ENCODE measurements around the gene NCAM1. TPM values are rescaled to one million over a fixed set of nuclear protein-coding genes. Genes with fewer than 3 reads are reported as not detected.

NCAM1 gene
- total and polyA plus RNA-seq, 9 of the 15 experiments (the other 6 are each of a cell fraction or from before 2014, with no cell fraction given), result 0.09 to 0.23 TPM; not detected in 7

DNA sequence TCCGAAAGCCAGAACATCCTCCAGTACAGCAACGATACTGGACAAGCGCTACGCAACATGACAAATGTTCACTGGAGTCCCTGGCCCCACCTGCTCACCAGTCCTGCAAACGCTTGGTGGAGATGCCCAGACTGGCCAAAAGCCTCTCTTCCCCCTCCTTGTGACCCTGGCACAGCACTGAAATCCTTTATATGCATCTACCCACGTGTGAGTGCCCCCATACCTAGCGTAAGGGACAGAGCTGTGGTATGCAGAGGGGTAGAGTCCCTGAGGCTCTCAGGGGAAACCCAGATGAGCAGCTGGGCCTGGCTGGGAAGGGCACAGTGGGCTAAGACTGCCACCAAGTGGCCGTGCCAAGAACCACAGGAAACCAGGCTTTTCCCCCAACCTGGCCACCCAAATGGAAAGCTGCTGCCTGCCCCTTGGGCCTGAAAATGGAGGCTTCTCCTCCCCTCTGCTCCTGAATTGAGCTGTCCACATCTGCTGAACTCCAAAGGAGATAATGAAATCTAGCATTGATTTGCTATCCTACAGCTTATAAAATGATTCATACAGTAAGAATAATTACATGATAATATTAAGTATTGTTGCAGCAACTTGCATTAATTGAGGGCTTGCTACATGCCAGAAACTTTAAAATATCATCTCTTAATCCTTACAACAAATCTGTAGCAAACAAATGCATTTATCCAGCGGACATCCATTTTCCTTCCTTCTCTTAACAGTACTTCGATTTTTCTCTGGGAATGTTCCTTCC is 328.4 kb downstream of the NCAM1 start:
- BruUV-seq (replicated peaks), result no TSS peak
- intact Hi-C loops (cut with micrococcal nuclease), result loop anchor here (1.0 to 5.0 kb wide), 4 partner anchors 491 to 1067 kb away; no protein-coding TSS in a partner anchor
- TF ChIP-seq NRF1 (conservative IDR thresholded peaks at IDR 0.05 in 1 of 2, IDR thresholded peaks at IDR 0.05 in 1 of 2) (no peak), KLF16 (IDR thresholded peaks at IDR 0.05) (no peak), MTA1 (IDR thresholded peaks at IDR 0.05; ENCODE audit: borderline replicate concordance) (no peak), NCOA4 (IDR thresholded peaks at IDR 0.05; ENCODE audit: partially characterized antibody) (no peak), DPF2 (IDR thresholded peaks at IDR 0.05) (no peak), STAG1 (CRISPR knock-in tag; IDR thresholded peaks at IDR 0.05; ENCODE audit: borderline replicate concordance) (peak; percentile 71; the same call in 1 of the 2 replicates), SMC3 (conservative IDR thresholded peaks at IDR 0.05; ENCODE audit: insufficient read depth, low read depth, low read length) (peak; percentile 89), ZNF347 (CRISPR knock-in tag; IDR thresholded peaks at IDR 0.05; ENCODE audit: low read depth) (no peak), ZC3H8 (IDR thresholded peaks at IDR 0.05) (no peak), FOXA1 (IDR thresholded peaks at IDR 0.05; ENCODE audit: borderline replicate concordance) (no peak), HMGN3 (IDR thresholded peaks at IDR 0.05; ENCODE audit: borderline replicate concordance, extremely low read depth, insufficient read length, low read depth, low read length) (no peak), SOX6 (IDR thresholded peaks at IDR 0.05) (no peak)
- TF ChIP-seq, protein P1, sequence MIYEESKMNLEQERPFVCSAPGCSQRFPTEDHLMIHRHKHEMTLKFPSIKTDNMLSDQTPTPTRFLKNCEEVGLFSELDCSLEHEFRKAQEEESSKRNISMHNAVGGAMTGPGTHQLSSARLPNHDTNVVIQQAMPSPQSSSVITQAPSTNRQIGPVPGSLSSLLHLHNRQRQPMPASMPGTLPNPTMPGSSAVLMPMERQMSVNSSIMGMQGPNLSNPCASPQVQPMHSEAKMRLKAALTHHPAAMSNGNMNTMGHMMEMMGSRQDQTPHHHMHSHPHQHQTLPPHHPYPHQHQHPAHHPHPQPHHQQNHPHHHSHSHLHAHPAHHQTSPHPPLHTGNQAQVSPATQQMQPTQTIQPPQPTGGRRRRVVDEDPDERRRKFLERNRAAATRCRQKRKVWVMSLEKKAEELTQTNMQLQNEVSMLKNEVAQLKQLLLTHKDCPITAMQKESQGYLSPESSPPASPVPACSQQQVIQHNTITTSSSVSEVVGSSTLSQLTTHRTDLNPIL (CRISPR knock-in tag; IDR thresholded peaks at IDR 0.05), result no peak
- TF ChIP-seq, protein P2, sequence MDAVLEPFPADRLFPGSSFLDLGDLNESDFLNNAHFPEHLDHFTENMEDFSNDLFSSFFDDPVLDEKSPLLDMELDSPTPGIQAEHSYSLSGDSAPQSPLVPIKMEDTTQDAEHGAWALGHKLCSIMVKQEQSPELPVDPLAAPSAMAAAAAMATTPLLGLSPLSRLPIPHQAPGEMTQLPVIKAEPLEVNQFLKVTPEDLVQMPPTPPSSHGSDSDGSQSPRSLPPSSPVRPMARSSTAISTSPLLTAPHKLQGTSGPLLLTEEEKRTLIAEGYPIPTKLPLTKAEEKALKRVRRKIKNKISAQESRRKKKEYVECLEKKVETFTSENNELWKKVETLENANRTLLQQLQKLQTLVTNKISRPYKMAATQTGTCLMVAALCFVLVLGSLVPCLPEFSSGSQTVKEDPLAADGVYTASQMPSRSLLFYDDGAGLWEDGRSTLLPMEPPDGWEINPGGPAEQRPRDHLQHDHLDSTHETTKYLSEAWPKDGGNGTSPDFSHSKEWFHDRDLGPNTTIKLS (IDR thresholded peaks at IDR 0.05; ENCODE audit: borderline replicate concordance, low read depth), result no peak
- TF ChIP-seq, protein P3, sequence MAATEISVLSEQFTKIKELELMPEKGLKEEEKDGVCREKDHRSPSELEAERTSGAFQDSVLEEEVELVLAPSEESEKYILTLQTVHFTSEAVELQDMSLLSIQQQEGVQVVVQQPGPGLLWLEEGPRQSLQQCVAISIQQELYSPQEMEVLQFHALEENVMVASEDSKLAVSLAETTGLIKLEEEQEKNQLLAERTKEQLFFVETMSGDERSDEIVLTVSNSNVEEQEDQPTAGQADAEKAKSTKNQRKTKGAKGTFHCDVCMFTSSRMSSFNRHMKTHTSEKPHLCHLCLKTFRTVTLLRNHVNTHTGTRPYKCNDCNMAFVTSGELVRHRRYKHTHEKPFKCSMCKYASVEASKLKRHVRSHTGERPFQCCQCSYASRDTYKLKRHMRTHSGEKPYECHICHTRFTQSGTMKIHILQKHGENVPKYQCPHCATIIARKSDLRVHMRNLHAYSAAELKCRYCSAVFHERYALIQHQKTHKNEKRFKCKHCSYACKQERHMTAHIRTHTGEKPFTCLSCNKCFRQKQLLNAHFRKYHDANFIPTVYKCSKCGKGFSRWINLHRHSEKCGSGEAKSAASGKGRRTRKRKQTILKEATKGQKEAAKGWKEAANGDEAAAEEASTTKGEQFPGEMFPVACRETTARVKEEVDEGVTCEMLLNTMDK (IDR thresholded peaks at IDR 0.05; ENCODE audit: borderline replicate concordance, insufficient read depth, low read depth, low read length, poor library complexity, severe bottlenecking), result no peak

More for the DNA sequence above, 328.4 kb downstream of the NCAM1 start:
- Histone ChIP-seq H3K4me2 (ENCODE audit: insufficient read depth, low read length) (no peak overlapping the region), H3K36me3 (ENCODE audit: control insufficient read depth, insufficient read depth, low read length) (no peaks in the 10 kb centered on the region), H3K9ac (ENCODE audit: insufficient read depth in 1 of 2, low read depth in 2 of 2, low read length in 2 of 2) (no peak overlapping the region), H3K9me1 (ENCODE audit: control insufficient read depth, insufficient read depth, low read length) (no peaks in the 10 kb centered on the region), H4K20me1 (replicated peaks; ENCODE audit: control insufficient read depth, insufficient read depth, low read length) (peaks cover 3% of the 10 kb centered on the region), H3K27ac (ENCODE audit: extremely low read depth, low read depth, low read length) (no peak overlapping the region), H3K27me3 (ENCODE audit: control insufficient read depth in 2 of 2, insufficient read depth in 2 of 2, low read length in 2 of 2) (peaks cover 2 to 46% of the 10 kb centered on the region in 2 experiments), H3K9me3 (replicated peaks; ENCODE audit: control insufficient read depth, insufficient read depth, low read depth, low read length) (no peaks in the 10 kb centered on the region), H3K4me1 (replicated peaks in 1 of 2; ENCODE audit: control insufficient read depth in 2 of 2, insufficient read depth in 2 of 2, low read length in 2 of 2) (no peaks in the 10 kb centered on the region), H3K4me3 (no peak overlapping the region), H3K79me2 (ENCODE audit: control insufficient read depth, insufficient read depth, low read length) (no peaks in the 10 kb centered on the region), H2AFZ (ENCODE audit: low read depth, low read length) (no peak overlapping the region)
- ChIA-PET POLR2A (interaction anchor here (0.6 to 1.1 kb wide), 3 partner anchors 26 to 729 kb away, joined by 3 to 6 read pairs (median 3); no protein-coding TSS in a partner anchor), CTCF (ENCODE audit: low intra/inter-chr PET ratio) (interaction anchor here (0.6 to 1.3 kb wide), 4 partner anchors 127 to 1070 kb away, joined by 3 to 4 read pairs (median 3); no protein-coding TSS in a partner anchor)
- peak; percentile 58 to 71 (median 70) for DNase-seq (ENCODE audit: extremely low read depth in 1 of 4, low spot score in 3 of 4)
- 4% methylated on average over 10 of the region's 10 CpGs for WGBS (ENCODE audit: insufficient coverage, low coverage, missing lambda C conversion rate)
- in situ Hi-C loops (cut with MboI), result loop anchor here (10.0 kb wide), 1 partner anchor 705 kb away; no protein-coding TSS in a partner anchor
- FAIRE-seq, result peak; percentile 83
- ATAC-seq, result peak; percentile 97

Data from K562 (cell line).